ENCODE measurements around the gene C2CD4D. TPM values are rescaled to one million over a fixed set of nuclear protein-coding genes. Genes with fewer than 3 reads are reported as not detected.

The C2CD4D gene
- total RNA-seq, 2 donors from 2014 or later, result 1.9 to 2.3 TPM

- DNase-seq (no peak), ATAC-seq (no peak)
- Mint-ChIP-seq H3K36me3 (ENCODE audit: low read depth) (peaks cover 13% of the 10 kb centered on the region), H3K27ac (peak overlapping the region; percentile 79), H3K4me1 (peaks cover 68% of the 10 kb centered on the region), H3K27me3 (no peaks in the 10 kb centered on the region), H3K4me3 (peak overlapping the region; percentile 43)
- no peaks in the 10 kb centered on the region for H3K9me3 ChIP-seq (ENCODE audit: control insufficient read depth, low read length, poor library complexity, severe bottlenecking)
Observed at GRCh38 chr1:151813271-151813977, 26.2 kb downstream of the C2CD4D start.

- H3K9me3 ChIP-seq (ENCODE audit: control insufficient read depth, low read length, poor library complexity, severe bottlenecking), result no peaks in the 10 kb centered on the region
- peaks cover 55% of the 10 kb centered on the region for H3K4me1 Mint-ChIP-seq
- H3K27me3 Mint-ChIP-seq, result no peaks in the 10 kb centered on the region
- H3K4me3 Mint-ChIP-seq, result no peak overlapping the region
- DNase-seq (no peak), ATAC-seq (no peak)
- H3K27ac Mint-ChIP-seq, result peak overlapping the region; percentile 79
- peaks cover 12% of the 10 kb centered on the region for H3K36me3 Mint-ChIP-seq (ENCODE audit: low read depth)
Observed at GRCh38 chr1:151811181-151811580, 28.4 kb downstream of the C2CD4D start.

DNA sequence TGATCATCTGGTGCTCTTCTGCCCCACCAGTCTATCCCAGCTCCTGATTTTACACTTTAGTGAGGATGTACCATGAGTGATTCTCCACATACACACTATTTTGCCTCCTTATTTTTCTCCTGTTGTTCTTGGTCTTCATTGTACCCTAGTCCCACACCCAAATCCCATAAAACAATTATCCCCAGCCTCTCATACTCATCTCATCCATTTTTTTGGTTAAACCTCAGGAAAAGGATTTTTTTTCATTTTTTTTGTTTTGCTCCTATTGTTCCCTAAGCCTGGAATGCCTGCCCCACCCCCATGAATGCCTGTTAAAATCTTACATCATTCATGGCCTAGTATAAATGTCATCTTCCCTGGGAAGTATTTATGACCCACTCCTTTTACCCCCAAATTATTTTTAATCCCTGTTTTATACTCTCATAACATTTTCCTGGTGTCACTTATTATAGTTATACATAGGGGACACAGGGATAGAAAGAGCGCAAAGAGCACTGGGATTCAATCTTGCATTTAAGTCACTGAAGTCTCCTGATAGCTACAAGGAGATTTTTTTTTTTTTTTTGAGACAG lies 29.5 kb downstream of the C2CD4D start:
- DNase-seq, result no peak
- Mint-ChIP-seq H3K27ac (peak overlapping the region; percentile 93), H3K36me3 (ENCODE audit: low read depth) (peaks cover 9% of the 10 kb centered on the region), H3K4me3 (no peak overlapping the region), H3K4me1 (peaks cover 46% of the 10 kb centered on the region), H3K27me3 (no peaks in the 10 kb centered on the region)
- no peaks in the 10 kb centered on the region for H3K9me3 ChIP-seq (ENCODE audit: control insufficient read depth, low read length, poor library complexity, severe bottlenecking)
- ATAC-seq, result no peak

DNA sequence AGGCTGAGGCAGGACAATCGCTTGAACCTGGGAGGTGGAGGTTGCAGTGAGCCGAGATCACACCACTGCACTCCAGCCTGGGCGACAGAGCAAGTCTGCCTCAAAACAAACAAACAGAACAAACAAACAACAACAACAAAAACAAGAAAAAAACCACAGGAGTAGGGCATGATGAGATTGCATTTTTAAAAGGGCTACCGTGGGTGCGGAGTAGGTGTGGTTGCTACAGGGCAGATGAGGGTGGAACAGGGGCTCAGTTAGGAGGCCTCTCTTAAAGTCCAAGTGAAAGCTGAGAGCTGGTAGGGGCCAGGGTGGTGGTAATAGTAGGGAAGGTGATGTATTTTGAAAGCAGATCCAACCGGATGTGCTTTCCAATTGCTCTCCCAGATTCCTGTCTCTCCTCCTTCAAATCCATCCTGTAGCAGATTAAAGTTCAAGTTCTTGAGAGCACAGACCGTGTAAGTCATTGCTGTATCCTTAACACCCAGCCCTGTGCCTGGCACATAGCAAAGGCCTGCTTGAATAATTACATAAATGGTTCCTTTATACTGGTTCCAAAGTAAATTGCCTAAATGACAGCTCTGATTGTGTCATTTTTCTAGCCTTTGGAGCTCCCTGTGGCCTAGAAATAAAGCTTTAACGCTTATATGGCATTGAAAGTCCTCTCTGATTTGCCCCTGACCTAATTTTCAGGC lies 30.2 kb downstream of the C2CD4D start:
- H3K9me3 ChIP-seq (ENCODE audit: control insufficient read depth, low read length, poor library complexity, severe bottlenecking), result no peaks in the 10 kb centered on the region
- H3K4me1 Mint-ChIP-seq, result peaks cover 45% of the 10 kb centered on the region

DNA sequence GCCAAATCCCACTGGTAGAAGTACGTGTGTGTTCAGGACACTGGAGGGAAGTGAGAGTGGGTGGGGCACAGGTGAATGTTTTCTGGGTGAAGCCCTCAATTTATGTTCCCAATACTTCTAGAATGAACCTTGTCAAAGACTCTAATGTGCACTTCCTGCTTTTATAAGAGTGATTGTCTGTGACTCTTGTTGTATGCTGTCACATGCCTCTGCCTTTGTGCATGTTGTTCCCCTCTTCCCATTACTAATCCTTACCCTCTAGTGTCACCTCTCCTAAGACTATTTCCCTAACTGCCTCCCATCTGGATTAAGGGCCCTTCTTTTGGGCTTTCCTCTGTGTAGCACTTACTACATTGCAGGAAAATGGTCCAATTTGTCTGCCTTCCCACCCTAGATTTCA lies 31.9 kb downstream of the C2CD4D start:
- no peak overlapping the region for H3K4me3 Mint-ChIP-seq
- DNase-seq (no peak), ATAC-seq (no peak)
- peaks cover 7% of the 10 kb centered on the region for H3K36me3 Mint-ChIP-seq (ENCODE audit: low read depth)
- peak overlapping the region; percentile 93 for H3K27ac Mint-ChIP-seq
- peaks cover 45% of the 10 kb centered on the region for H3K4me1 Mint-ChIP-seq
- H3K9me3 ChIP-seq (ENCODE audit: control insufficient read depth, low read length, poor library complexity, severe bottlenecking), result no peaks in the 10 kb centered on the region
- H3K27me3 Mint-ChIP-seq, result no peaks in the 10 kb centered on the region

More for the DNA sequence above, 30.2 kb downstream of the C2CD4D start:
- Mint-ChIP-seq H3K27ac (peak overlapping the region; percentile 93), H3K36me3 (ENCODE audit: low read depth) (peaks cover 9% of the 10 kb centered on the region), H3K27me3 (no peaks in the 10 kb centered on the region), H3K4me3 (no peak overlapping the region)
- ATAC-seq (no peak), DNase-seq (no peak)

GRCh38 chr1:151807131-151807530 lies 32.5 kb downstream of the C2CD4D start:
- Mint-ChIP-seq H3K4me1 (peaks cover 40% of the 10 kb centered on the region), H3K36me3 (ENCODE audit: low read depth) (peaks cover 7% of the 10 kb centered on the region), H3K27me3 (no peaks in the 10 kb centered on the region), H3K4me3 (no peak overlapping the region), H3K27ac (no peak overlapping the region)
- H3K9me3 ChIP-seq (ENCODE audit: control insufficient read depth, low read length, poor library complexity, severe bottlenecking), result no peaks in the 10 kb centered on the region
- DNase-seq (no peak), ATAC-seq (no peak)

GRCh38 chr1:151806170-151806569 lies 33.5 kb downstream of the C2CD4D start:
- H3K4me1 Mint-ChIP-seq, result peaks cover 36% of the 10 kb centered on the region
- no peak overlapping the region for H3K4me3 Mint-ChIP-seq
- peak overlapping the region; percentile 14 for H3K27ac Mint-ChIP-seq
- no peaks in the 10 kb centered on the region for H3K9me3 ChIP-seq (ENCODE audit: control insufficient read depth, low read length, poor library complexity, severe bottlenecking)
- H3K36me3 Mint-ChIP-seq (ENCODE audit: low read depth), result peaks cover 7% of the 10 kb centered on the region
- no peaks in the 10 kb centered on the region for H3K27me3 Mint-ChIP-seq
- no peak for ATAC-seq
- no peak for DNase-seq

DNA sequence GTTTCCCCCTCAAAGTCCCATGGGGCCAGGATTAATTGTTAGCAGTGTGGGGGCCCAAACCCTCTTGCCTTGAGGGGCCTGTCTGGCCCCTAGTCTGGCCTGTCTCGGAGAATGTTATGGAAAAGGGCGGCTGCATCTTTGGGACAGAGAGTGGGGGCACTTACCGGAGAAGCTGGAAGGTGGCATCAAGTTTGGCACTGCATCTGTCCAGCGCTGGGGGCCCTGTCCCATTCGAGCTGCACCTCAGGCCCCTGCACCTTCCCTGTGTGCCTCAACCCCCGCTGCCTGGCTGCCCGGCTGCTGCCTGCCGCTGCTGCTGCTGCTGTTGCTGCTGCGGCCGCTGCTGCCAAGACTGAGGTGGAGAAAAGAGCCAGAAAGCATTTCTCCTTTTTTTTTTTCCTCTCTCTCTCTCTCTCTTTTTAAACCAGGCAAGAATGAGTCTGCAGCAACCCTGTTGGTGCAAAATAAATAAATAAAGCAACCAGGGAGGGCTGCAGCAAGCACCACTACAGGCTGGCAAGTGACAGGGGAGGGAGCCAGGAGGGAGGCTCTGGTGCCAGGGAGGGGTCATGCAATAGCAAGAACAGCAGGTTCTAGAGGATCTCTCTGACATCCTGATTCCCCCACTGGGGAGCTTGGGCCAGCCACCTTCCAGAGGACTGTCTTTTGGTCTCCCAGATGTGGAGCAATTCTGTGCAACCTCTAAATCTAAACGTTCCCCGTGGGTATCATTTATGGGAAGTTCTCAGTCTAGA lies 34.4 kb downstream of the C2CD4D start, which contains the start of gene LINGO4:
TSS of gene LINGO4 (minus strand) at position 354 of the 755 bp plus-strand sequence. CDS start 2,715 bp downstream, outside the sequence.
- H3K9me3 ChIP-seq (ENCODE audit: control insufficient read depth, low read length, poor library complexity, severe bottlenecking), result no peaks in the 10 kb centered on the region
- Mint-ChIP-seq H3K4me3 (no peak within 1 kb of the TSS), H3K27ac (peak within 1 kb of the TSS; percentile 72), H3K27me3 (no peaks in the 10 kb centered on the region), H3K36me3 (ENCODE audit: low read depth) (peaks cover 7% of the 10 kb centered on the region), H3K4me1 (peaks cover 41% of the 10 kb centered on the region)
- ATAC-seq (no peak), DNase-seq (no peak)

DNA sequence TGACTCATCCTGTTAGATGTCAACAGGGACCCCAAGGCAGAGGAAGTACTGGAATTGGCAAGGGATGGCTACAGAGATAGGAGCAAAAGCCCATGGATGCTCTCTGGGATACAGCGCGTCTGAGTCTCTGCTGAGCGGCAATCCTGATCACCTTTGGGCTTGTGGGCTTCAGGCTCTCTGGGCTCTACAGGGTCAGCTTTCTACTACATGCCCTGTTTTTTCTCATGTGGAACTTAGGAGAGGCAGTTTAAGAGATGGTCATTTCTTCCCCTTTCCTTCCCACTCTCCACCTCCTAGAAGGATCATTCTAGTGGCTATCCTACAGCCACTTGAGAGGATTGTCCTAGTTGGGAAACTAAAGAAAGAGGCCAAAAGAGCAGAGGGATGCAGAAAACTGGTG lies 35.7 kb downstream of the C2CD4D start:
- H3K4me3 Mint-ChIP-seq, result no peak overlapping the region
- peaks cover 5% of the 10 kb centered on the region for H3K36me3 Mint-ChIP-seq (ENCODE audit: low read depth)
- peaks cover 47% of the 10 kb centered on the region for H3K4me1 Mint-ChIP-seq
- no peaks in the 10 kb centered on the region for H3K27me3 Mint-ChIP-seq
- ATAC-seq (no peak), DNase-seq (no peak)
- no peaks in the 10 kb centered on the region for H3K9me3 ChIP-seq (ENCODE audit: control insufficient read depth, low read length, poor library complexity, severe bottlenecking)
- peak overlapping the region; percentile 72 for H3K27ac Mint-ChIP-seq

- ATAC-seq, result no peak
- H3K27ac Mint-ChIP-seq, result peak overlapping the region; percentile 72
- no peak overlapping the region for H3K4me3 Mint-ChIP-seq
- no peaks in the 10 kb centered on the region for H3K27me3 Mint-ChIP-seq
- peaks cover 41% of the 10 kb centered on the region for H3K4me1 Mint-ChIP-seq
- H3K9me3 ChIP-seq (ENCODE audit: control insufficient read depth, low read length, poor library complexity, severe bottlenecking), result no peaks in the 10 kb centered on the region
- peaks cover 2% of the 10 kb centered on the region for H3K36me3 Mint-ChIP-seq (ENCODE audit: low read depth)
- DNase-seq, result no peak
Observed at GRCh38 chr1:151803164-151803563, 36.5 kb downstream of the C2CD4D start.

GRCh38 chr1:151802372-151802771 lies 37.2 kb downstream of the C2CD4D start:
- DNase-seq, result no peak
- ATAC-seq, result no peak
- Mint-ChIP-seq H3K27me3 (no peaks in the 10 kb centered on the region), H3K4me3 (no peak overlapping the region), H3K36me3 (ENCODE audit: low read depth) (peaks cover 2% of the 10 kb centered on the region), H3K27ac (no peak overlapping the region), H3K4me1 (peaks cover 36% of the 10 kb centered on the region)
- no peaks in the 10 kb centered on the region for H3K9me3 ChIP-seq (ENCODE audit: control insufficient read depth, low read length, poor library complexity, severe bottlenecking)

- H3K4me3 Mint-ChIP-seq, result no peak overlapping the region
- DNase-seq, result no peak
- H3K27ac Mint-ChIP-seq, result peak overlapping the region; percentile 59
- H3K4me1 Mint-ChIP-seq, result peaks cover 37% of the 10 kb centered on the region
- no peaks in the 10 kb centered on the region for H3K27me3 Mint-ChIP-seq
- peaks cover 2% of the 10 kb centered on the region for H3K36me3 Mint-ChIP-seq (ENCODE audit: low read depth)
- no peaks in the 10 kb centered on the region for H3K9me3 ChIP-seq (ENCODE audit: control insufficient read depth, low read length, poor library complexity, severe bottlenecking)
- no peak for ATAC-seq
Observed at GRCh38 chr1:151801846-151802245, 37.8 kb downstream of the C2CD4D start.

DNA sequence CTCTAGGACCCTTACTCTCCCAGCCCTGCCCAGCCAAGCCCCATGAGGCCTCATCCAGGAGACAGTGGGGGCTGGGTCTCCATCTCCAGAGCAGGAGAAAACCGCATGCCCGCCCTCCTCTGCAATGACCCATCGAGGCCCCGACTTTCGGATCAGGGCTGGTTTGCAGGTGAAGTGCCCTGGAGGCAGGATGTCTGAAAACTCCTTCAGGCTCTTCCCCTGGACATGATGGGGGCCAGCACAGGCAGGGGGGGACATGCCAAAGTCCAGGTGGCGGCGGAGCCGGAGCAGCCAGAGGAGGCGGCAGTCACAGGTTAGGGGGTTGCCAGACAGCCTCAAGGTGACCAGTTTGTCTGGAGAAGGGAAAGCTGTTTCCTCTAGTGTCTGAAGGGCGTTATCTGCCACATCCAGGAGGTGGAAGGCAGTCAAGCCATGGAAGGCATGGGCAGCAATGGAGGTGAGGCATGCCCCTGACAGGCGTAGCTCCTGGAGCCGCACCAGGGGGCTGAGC lies 38.3 kb downstream of the C2CD4D start:
- no peaks in the 10 kb centered on the region for H3K9me3 ChIP-seq (ENCODE audit: control insufficient read depth, low read length, poor library complexity, severe bottlenecking)
- Mint-ChIP-seq H3K36me3 (ENCODE audit: low read depth) (peaks cover 2% of the 10 kb centered on the region), H3K27me3 (no peaks in the 10 kb centered on the region), H3K4me3 (no peak overlapping the region), H3K27ac (peak overlapping the region; percentile 59), H3K4me1 (peaks cover 41% of the 10 kb centered on the region)
- DNase-seq (no peak), ATAC-seq (no peak)
